ENCODE results near the gene GLRA1.

The GLRA1 gene

GRCh38 chr5:151924564-151925301, at the start of gene GLRA1:
GLRA1 (minus strand) TSS chr5:151924851; CDS start chr5:151924549, 302 bp downstream.
- DNase-seq (ENCODE audit: low spot score): no peak

- no peak for DNase-seq (ENCODE audit: low spot score)
Measured at GRCh38 chr5:151970885-151971284, 46.2 kb upstream of the GLRA1 start.

GRCh38 chr5:151967865-151968264, 43.2 kb upstream of the GLRA1 start:
- no peak for DNase-seq (ENCODE audit: low spot score)

- DNase-seq (ENCODE audit: low spot score): no peak
Measured at GRCh38 chr5:151966046-151966445, 41.4 kb upstream of the GLRA1 start.

- no peak for DNase-seq (ENCODE audit: low spot score)
Measured at GRCh38 chr5:151964471-151964870, 39.8 kb upstream of the GLRA1 start.

GRCh38 chr5:151961557-151961956, 36.9 kb upstream of the GLRA1 start:
- no peak for DNase-seq (ENCODE audit: low spot score)

- no peak for DNase-seq (ENCODE audit: low spot score)
Measured at GRCh38 chr5:151958111-151958510, 33.5 kb upstream of the GLRA1 start.

GRCh38 chr5:151956725-151957124, 32.1 kb upstream of the GLRA1 start:
- DNase-seq (ENCODE audit: low spot score): no peak

- DNase-seq (ENCODE audit: low spot score): no peak
Measured at GRCh38 chr5:151954255-151954654, 29.6 kb upstream of the GLRA1 start.

GRCh38 chr5:151953833-151954232, 29.2 kb upstream of the GLRA1 start:
- DNase-seq (ENCODE audit: low spot score): no peak

- no peak for DNase-seq (ENCODE audit: low spot score)
Measured at GRCh38 chr5:151952238-151952637, 27.6 kb upstream of the GLRA1 start.

- DNase-seq (ENCODE audit: low spot score): no peak
Measured at GRCh38 chr5:151950706-151951105, 26.1 kb upstream of the GLRA1 start.

- DNase-seq (ENCODE audit: low spot score): no peak
Measured at GRCh38 chr5:151949701-151950308, 25.2 kb upstream of the GLRA1 start.

- DNase-seq (ENCODE audit: low spot score): no peak
Measured at GRCh38 chr5:151949113-151949512, 24.5 kb upstream of the GLRA1 start.

GRCh38 chr5:151947931-151948608, 23.4 kb upstream of the GLRA1 start:
- DNase-seq (ENCODE audit: low spot score): no peak

- no peak for DNase-seq (ENCODE audit: low spot score)
Measured at GRCh38 chr5:151937851-151938250, 13.2 kb upstream of the GLRA1 start.

GRCh38 chr5:151935135-151935695, 10.6 kb upstream of the GLRA1 start:
- no peak for DNase-seq (ENCODE audit: low spot score)

GRCh38 chr5:151931260-151931659, 6.6 kb upstream of the GLRA1 start:
- DNase-seq (ENCODE audit: low spot score): no peak

GRCh38 chr5:151926188-151926587, 1.5 kb upstream of the GLRA1 start:
- DNase-seq (ENCODE audit: low spot score): no peak

GRCh38 chr5:151925340-151925739, 689 bp upstream of the GLRA1 start:
- no peak for DNase-seq (ENCODE audit: low spot score)

- peak; percentile 12 for DNase-seq (ENCODE audit: low spot score)
Measured at GRCh38 chr5:151923866-151924476, 680 bp downstream of the GLRA1 start.

GRCh38 chr5:151921916-151922315, 2.7 kb downstream of the GLRA1 start:
- DNase-seq (ENCODE audit: low spot score): no peak
